ENCODE results near the gene NR4A2.

DNA sequence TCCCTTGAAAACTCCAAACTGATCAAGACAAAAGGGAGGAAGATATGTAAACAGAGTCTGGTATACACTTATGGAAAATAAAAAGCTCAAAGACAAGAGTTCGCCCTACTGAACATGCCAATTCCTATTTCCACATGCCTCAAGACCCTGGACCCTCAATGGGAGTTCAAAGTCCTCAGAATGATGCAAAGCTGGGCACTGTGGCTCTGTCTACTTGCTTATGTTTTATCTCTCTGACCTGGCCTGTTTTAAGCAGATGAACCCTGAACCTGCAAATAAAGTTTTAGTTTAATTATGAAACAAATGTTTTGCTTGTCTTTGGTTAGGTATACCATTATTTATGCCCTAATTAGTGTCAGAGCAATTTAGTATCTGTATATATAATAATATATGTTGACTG lies 22.6 kb downstream of the NR4A2 start:
- TF ChIP-seq SMC3 (IDR thresholded peaks at IDR 0.05; ENCODE audit: low read depth, low read length) (no peak), TAF1 (IDR thresholded peaks at IDR 0.05; ENCODE audit: borderline replicate concordance, low read depth, low read length) (no peak), RFX5 (IDR thresholded peaks at IDR 0.05; ENCODE audit: low read length) (no peak), CHD2 (IDR thresholded peaks at IDR 0.05; ENCODE audit: low read length, partially characterized antibody) (no peak), MXI1 (IDR thresholded peaks at IDR 0.05; ENCODE audit: low read depth, low read length) (no peak), RAD21 (IDR thresholded peaks at IDR 0.05; ENCODE audit: low read length) (no peak), YY1 (IDR thresholded peaks at IDR 0.05; ENCODE audit: low read depth) (no peak), EP300 (IDR thresholded peaks at IDR 0.05; ENCODE audit: borderline replicate concordance in 1 of 2, low read depth in 1 of 2, low read length in 1 of 2) (no peak), POLR2AphosphoS5 (IDR thresholded peaks at IDR 0.05; ENCODE audit: low read depth, low read length) (no peak), SIN3A (IDR thresholded peaks at IDR 0.05; ENCODE audit: borderline replicate concordance, low read depth, low read length) (no peak)
- TF ChIP-seq, protein P1, sequence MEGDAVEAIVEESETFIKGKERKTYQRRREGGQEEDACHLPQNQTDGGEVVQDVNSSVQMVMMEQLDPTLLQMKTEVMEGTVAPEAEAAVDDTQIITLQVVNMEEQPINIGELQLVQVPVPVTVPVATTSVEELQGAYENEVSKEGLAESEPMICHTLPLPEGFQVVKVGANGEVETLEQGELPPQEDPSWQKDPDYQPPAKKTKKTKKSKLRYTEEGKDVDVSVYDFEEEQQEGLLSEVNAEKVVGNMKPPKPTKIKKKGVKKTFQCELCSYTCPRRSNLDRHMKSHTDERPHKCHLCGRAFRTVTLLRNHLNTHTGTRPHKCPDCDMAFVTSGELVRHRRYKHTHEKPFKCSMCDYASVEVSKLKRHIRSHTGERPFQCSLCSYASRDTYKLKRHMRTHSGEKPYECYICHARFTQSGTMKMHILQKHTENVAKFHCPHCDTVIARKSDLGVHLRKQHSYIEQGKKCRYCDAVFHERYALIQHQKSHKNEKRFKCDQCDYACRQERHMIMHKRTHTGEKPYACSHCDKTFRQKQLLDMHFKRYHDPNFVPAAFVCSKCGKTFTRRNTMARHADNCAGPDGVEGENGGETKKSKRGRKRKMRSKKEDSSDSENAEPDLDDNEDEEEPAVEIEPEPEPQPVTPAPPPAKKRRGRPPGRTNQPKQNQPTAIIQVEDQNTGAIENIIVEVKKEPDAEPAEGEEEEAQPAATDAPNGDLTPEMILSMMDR (IDR thresholded peaks at IDR 0.05): no peak
- TF ChIP-seq, protein P2, sequence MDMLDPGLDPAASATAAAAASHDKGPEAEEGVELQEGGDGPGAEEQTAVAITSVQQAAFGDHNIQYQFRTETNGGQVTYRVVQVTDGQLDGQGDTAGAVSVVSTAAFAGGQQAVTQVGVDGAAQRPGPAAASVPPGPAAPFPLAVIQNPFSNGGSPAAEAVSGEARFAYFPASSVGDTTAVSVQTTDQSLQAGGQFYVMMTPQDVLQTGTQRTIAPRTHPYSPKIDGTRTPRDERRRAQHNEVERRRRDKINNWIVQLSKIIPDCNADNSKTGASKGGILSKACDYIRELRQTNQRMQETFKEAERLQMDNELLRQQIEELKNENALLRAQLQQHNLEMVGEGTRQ (IDR thresholded peaks at IDR 0.05; ENCODE audit: borderline replicate concordance, low read depth, low read length): no peak
- TF ChIP-seq, protein P3, sequence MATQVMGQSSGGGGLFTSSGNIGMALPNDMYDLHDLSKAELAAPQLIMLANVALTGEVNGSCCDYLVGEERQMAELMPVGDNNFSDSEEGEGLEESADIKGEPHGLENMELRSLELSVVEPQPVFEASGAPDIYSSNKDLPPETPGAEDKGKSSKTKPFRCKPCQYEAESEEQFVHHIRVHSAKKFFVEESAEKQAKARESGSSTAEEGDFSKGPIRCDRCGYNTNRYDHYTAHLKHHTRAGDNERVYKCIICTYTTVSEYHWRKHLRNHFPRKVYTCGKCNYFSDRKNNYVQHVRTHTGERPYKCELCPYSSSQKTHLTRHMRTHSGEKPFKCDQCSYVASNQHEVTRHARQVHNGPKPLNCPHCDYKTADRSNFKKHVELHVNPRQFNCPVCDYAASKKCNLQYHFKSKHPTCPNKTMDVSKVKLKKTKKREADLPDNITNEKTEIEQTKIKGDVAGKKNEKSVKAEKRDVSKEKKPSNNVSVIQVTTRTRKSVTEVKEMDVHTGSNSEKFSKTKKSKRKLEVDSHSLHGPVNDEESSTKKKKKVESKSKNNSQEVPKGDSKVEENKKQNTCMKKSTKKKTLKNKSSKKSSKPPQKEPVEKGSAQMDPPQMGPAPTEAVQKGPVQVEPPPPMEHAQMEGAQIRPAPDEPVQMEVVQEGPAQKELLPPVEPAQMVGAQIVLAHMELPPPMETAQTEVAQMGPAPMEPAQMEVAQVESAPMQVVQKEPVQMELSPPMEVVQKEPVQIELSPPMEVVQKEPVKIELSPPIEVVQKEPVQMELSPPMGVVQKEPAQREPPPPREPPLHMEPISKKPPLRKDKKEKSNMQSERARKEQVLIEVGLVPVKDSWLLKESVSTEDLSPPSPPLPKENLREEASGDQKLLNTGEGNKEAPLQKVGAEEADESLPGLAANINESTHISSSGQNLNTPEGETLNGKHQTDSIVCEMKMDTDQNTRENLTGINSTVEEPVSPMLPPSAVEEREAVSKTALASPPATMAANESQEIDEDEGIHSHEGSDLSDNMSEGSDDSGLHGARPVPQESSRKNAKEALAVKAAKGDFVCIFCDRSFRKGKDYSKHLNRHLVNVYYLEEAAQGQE (IDR thresholded peaks at IDR 0.05; ENCODE audit: low read depth, low read length): no peak
- TF ChIP-seq, protein P4, sequence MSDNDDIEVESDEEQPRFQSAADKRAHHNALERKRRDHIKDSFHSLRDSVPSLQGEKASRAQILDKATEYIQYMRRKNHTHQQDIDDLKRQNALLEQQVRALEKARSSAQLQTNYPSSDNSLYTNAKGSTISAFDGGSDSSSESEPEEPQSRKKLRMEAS (IDR thresholded peaks at IDR 0.05; ENCODE audit: low read depth): no peak
